GM12875 (cell line): ENCODE measurements around the gene IMMT.
A peak's percentile ranks its signal among the peaks of the same experiment; 100 is the strongest.
"Not testable (repeated sequence)": the region's sequence is repeated elsewhere in the genome, so short reads cannot be mapped to it uniquely, and the experiment has no call there.

Source experiments
- H3K4me3 ChIP-seq: one replicate; pipeline ENCODE4 v1.5.1; 2011; ENCODE audit warnings: low read depth, low read length, control low read depth
- CTCF ChIP-seq: IDR thresholded peaks from 2 replicates; pipeline ENCODE4 v1.5.1; 2011; ENCODE audit warnings: low read depth, mild to moderate bottlenecking, control low read depth, inconsistent platforms, low read length, moderate library complexity, borderline replicate concordance; ENCODE audit not compliant: insufficient read depth

IMMT gene

GRCh38 chr2:86195055-86195807 is at the start of gene IMMT:
Gene IMMT (minus strand): TSS chr2:86195462. CDS start chr2:86195382, 80 bp downstream.
- peak within 1 kb of the TSS; percentile 90 for H3K4me3 ChIP-seq
- TF ChIP-seq CTCF = no peak

GRCh38 chr2:86244781-86245180 is 49.5 kb upstream of the IMMT start:
- H3K4me3 ChIP-seq = not testable (repeated sequence)

- no peak overlapping the region for H3K4me3 ChIP-seq
- 0 out of 2 replicates have a peak, but pooled peaks have one; percentile 15 for TF ChIP-seq CTCF
Observed at GRCh38 chr2:86243950-86244733, 48.9 kb upstream of the IMMT start.

- no peak overlapping the region for H3K4me3 ChIP-seq
- no peak for TF ChIP-seq CTCF
Observed at GRCh38 chr2:86243272-86243671, 48.0 kb upstream of the IMMT start.

- H3K4me3 ChIP-seq = no peak overlapping the region
- TF ChIP-seq CTCF = no peak
Observed at GRCh38 chr2:86241611-86242010, 46.3 kb upstream of the IMMT start.

GRCh38 chr2:86240251-86240650 is 45.0 kb upstream of the IMMT start:
- no peak for TF ChIP-seq CTCF
- no peak overlapping the region for H3K4me3 ChIP-seq

- no peak for TF ChIP-seq CTCF
- no peak overlapping the region for H3K4me3 ChIP-seq
Observed at GRCh38 chr2:86239745-86240144, 44.5 kb upstream of the IMMT start.
